SH-SY5Y (cell line): ENCODE data around the gene NEK5.

Experiments
- GATA2 ChIP-seq: IDR thresholded peaks from 2 replicates; pipeline ENCODE4 v1.6.1; 2011; ENCODE audit warnings: mild to moderate bottlenecking, low read depth, low read length
- GATA3 ChIP-seq: IDR thresholded peaks from 2 replicates; pipeline ENCODE4 v1.6.1; 2011; ENCODE audit warnings: low read depth, mild to moderate bottlenecking, low read length, moderate library complexity

DNA sequence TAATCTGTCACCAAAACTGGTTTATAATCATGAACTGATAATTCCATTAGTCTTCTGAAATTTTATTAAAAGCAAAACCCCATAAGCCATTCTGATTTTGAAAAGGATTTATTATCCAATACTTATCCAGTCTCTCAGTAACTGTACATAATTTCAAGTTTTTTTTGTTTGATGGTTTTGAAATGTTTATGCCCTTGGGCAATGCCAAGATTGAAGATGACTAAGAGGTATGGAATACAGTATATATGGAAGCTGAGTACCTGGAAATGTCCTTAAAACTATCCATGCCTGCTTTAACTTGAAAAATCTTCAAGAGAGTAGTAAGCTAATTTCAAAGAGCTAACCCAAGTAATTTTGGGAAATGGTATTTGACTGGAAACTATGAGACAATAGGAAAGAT, 1.8 kb upstream of the NEK5 start:
- TF ChIP-seq GATA2, result no peak
- TF ChIP-seq GATA3, result no peak
